Activated CD4-positive, CD25-positive, alpha-beta regulatory T cell treated with anti-CD3 and anti-CD28 coated beads, Interleukin-2, amount 50 U/mL, for 24 hours (primary cell): ENCODE measurements around the gene MKRN2OS.

Source experiments
- ATAC-seq, 2 donors: fragments of 150-1000 bp; cut with Tn5 transposase; one replicate each; pipeline ENCODE4 v1.10.0; 2021; ENCODE audit warnings: mild to moderate bottlenecking in 1 of 2, moderate library complexity in 1 of 2

The MKRN2OS gene

DNA sequence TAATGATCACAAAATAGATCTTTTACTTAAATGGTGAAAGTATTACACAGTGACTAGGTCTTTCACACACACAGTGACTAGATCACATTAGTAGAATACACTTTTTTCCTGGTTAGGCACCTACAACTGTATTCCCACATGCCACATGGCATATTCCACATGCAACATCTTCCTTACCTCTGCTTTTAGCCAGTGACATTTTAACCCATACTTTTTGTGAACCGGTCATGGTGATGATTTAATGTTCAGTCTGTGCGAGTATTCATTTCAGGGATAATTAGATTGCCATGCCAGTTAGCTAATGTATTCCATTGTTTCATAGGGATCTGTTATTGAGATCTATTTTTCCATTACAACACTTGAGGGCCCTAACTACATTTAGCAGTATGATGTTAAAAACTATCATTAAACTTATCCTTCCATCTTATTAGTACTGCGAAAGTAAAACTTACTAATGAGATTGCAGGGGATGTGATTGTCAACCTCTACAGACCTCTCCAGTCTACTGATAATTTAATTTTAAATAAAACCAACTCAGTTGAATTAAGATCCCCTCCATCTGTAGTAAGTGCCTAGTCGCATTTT lies 32.7 kb downstream of the MKRN2OS start:
- ATAC-seq, result no peak

DNA sequence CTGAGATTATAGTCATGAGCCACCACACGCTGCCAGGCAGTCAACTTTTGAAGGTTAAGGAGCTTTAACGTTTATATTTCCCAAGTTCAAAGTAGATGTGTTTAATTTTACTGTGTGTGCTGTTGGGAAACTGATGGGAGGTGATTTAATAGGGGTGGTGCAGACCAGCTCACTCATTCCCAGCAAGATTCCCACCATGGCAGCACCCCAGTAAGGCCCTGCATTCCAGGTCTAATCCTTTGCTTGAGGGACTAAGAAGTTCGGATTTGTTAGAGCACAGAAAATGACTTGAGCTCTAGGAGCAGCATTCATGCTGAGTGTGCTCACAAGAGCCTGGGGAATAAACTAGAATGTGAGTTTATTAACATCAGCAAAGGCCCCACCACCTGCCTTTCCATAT lies 35.8 kb downstream of the MKRN2OS start:
- no peak for ATAC-seq

DNA sequence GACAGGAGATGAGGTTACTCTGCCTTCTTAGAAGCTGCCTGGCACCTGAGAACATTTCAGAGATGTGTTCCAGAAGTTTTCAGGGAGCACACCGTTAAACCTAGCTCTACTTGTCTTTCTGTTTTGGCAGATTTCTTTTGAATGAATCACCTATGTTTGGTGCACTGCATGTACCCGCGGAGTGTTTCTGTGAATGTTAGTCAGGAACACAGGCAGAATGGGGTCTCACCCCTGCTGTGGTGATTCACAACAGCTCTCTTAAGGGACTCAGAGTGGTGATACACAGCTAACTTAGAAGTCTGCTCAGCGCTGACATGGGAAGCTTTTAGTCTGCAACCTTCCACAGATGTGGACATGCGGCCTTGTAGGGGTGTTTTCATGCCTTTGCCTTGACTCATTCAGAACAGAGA lies 37.0 kb downstream of the MKRN2OS start:
- no peak for ATAC-seq

DNA sequence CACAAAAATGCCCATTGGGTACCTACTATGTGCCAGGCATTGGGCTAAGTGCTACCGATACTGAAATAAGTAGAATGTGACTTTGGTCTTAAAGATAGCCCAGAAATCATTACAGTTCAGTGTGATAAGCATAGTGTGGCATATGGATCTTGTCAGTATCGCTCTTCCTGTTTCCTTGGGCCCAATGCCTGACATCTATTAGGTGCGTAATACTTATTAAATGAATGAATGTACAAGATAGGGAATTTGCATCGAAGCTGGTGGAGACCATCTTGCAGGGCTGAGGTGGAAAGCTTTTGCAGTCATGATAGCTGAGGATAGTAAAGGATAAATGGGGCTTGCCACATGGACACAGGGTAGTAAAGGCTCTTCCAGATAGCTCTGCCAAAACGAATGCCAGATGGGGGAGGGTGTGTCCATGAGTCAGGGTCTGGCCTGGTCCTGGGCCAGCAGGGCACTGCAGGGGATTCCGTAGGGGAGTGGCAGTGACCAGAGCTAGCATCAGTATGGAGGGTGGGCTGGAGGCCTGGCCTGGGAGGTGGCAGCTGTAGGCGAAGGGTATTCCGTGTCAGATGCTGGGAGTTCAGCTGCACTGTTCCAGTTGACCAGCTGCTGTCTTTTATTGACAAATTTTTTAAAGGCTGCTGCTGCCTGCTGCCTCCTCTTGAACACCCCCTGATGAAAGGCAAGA lies 37.6 kb downstream of the MKRN2OS start:
- ATAC-seq, result no peak

DNA sequence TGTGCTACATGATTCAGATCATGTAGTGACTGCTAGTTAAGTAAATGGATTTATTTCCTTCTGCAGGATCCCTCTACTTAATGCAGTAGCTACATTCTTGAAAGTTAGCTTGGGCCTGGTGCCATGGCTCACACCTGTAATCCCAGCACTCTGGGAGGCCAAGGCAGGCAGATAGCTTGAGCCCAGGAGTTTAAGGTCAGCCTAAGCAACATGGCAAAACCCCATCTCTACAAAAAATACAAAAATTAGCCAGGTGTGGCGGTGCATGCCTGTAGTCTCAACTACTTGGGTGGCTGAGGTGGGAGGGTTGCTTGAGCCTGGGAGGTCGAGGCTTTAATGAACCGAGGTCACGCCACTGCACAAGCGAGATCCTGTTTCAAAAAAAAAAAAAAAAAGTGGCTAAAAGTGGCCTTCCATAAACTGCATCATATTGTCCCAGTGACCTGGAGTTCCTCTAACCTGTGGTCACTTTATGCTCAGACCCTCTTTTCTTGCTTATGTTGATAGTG lies 39.0 kb downstream of the MKRN2OS start:
- ATAC-seq, result no peak

DNA sequence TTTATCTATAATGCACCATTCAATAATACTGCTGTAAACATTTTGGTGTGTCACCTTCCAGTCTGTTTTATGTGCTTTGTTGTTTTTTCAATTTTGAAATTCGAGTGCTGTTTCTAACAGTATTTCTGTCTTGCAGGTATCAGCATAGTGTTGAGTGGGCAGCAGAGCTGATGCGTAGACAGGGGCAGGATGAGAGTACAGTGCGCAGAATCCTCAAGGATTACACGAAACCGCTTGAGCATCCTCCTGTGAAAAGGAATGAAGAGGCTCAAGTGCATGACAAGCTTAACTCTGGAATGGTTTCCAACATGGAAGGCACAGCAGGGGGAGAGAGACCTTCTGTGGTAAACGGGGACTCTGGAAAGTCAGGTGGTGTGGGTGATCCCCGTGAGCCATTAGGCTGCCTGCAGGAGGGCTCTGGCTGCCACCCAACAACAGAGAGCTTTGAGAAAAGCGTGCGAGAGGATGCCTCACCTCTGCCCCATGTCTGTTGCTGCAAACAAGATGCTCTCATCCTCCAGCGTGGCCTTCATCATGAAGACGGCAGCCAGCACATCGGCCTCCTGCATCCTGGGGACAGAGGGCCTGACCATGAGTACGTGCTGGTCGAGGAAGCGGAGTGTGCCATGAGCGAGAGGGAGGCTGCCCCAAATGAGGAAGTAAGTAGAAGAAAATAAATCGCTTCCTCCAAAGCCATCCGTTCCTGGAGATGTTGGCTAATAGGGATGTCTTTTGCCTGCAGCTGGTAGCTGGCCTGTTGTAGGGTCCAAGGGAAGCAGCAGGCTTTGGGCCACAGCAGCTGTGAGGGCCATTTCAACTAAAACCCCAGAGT lies 42.0 kb downstream of the MKRN2OS start:
- no peak for ATAC-seq

DNA sequence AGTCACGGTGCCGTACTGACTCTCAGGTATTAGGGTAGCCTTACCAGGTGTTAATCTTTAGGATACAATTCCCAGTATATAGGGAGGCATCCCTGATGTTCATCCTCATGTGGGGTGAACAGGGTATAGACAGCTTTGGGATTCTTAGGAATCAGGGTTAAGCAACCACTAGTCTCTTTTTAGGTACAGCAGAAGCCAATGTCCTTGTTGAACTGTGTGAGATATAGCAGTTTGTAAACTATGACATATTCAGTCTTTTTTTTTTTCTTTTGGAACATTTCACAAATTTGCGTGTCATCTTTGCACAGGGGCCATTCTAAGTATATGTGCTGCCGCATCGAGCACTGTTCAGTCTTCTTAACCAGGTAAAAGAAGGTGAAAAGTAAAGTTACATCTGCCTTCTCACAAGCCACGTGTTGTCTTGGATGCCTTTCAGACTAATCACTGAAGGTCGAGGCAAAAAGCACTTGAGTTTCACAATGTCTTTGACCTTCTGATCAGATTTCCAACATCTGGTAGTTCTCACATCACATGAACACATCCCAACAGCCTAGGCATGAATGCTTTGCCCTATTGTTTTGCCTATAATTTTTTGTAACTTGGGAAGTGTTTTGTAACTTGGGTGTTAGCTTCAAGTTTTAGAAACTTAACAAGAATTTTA lies 43.8 kb downstream of the MKRN2OS start:
- no peak for ATAC-seq

DNA sequence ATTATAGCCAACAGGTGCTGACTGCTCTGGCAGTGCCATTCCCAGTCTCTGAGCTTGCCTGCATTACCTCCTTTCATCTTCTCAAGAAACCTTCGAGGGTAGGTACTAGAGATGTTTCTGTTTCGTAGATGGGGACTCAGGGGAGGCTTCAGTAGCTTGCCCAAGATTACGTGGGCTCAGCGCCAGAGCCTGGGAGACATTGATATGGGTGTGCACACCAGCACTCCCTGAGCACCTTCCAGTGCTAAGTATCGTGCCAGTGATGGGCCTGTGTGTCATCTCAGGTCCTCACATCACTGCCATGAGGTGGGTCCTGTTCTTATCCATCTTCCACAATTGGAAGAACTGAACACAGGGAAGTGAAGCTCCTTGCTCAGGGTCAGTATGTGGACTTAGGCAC lies 45.8 kb downstream of the MKRN2OS start:
- ATAC-seq, result no peak

DNA sequence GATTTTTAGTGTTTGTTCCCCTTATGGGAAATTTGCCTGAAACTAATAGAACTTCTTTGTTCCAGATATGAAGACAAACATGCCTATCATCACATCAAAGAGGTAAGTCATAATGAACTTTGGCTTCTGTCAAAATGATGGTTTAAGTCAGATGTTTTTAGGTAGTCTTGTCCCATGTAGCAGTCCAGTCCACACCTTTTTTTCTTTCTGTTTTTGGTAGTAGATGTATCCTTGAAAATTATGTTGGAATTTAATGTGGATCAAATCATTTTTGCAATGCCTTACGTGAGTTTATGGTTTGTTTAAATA lies 48.9 kb downstream of the MKRN2OS start:
- ATAC-seq, result no peak

DNA sequence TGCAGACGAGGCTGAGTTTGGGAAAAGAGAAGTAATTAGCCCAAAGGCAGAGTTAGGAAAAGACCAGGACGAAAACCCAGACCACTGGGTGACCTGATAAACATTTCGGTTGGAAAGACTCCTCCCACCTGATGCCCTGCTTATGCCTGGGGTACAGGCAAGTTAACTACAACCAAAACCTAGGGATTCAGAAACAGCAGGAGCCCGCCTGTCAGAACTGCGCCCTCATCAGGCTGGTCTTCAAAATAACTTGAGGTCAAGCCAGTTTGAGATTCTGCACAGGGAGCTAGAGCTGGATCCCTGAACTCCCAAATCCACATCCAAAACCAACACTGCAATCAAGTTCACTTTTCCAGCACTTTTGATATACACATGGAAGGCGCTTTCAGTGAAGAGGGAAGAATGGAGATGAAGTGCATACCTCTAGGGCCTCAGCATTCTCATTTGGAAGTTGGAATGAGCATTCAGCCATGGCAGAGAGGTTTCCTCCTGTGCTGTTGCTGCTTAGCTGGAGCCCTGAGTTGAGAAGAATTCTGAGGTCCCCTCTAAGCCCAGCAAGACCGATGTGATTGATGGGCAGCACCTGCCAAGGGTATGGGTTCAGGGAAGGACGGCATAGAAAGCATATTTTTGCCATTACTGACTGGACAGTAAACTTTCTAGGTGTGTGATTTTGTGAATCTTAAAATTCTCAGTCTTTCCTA lies 49.4 kb downstream of the MKRN2OS start:
- no peak for ATAC-seq

DNA sequence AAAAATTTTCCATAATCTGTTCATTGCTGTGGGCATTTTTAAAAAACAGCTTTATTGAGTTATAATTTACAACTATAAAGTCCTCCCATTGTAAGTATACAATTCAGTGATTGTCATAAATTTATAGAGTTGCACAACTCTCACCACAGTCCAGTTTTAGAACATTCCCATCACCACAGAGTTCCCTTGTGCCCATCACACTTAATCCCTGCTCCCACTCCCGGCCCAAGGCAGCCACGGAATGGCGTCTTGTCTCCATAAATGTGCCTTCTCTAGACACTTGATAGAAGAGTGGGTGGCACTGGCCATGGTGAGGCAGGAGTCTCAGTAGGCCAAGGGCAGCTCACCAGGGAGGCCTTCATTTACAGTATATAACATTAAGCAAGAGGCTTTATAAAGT lies 54.8 kb downstream of the MKRN2OS start:
- no peak for ATAC-seq

DNA sequence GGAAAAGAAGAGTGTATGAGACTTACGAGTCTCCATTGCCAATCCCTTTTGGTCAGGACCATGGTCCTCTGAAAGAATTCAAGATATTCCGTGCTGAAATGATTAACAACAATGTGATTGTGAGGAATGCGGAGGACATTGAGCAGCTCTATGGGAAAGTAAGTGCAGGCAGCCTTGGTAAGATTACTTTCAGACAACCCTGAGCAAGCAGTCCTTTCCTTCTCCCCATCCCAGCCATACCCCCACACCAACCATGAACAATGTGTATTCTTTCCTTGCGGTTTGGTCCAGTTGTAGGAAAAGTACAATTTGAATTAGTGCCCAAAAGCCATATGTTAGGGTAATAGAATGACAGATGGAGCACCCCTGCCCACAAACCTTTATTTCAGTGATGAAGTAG lies 55.5 kb downstream of the MKRN2OS start:
- no peak for ATAC-seq
